K562 (cell line): ENCODE results near the gene TACR2. TPM values are rescaled to one million over a fixed set of nuclear protein-coding genes. Genes with fewer than 3 reads are reported as not detected.

ENCODE experiments used
- ATAC-seq: fragments of 200-7000 bp; cut with Tn5 transposase; 3 replicates; pipeline ENCODE4 v1.9.1; 2020; ENCODE audit warnings: moderate library complexity
- BruUV-seq: library from RNA; stranded (reverse); fragments of 400-500 nt; replicated peaks from 2 replicates; lab custom pipeline; 2021; lab: Mats Ljungman, UMichigan
- CTCF ChIA-PET: fragments of 300-600 bp; formaldehyde crosslinking; extraction: SDS; loops from one replicate; lab custom pipeline; 2021; ENCODE audit warnings: low intra/inter-chr PET ratio; lab: Yijun Ruan, JAX
- POLR2A ChIA-PET: fragments of 300-600, 350-650 bp; sonication (Branson Sonifier 250); formaldehyde crosslinking; extraction: SDS; loops from one replicate; lab custom pipeline; 2021; ENCODE audit warnings: antibody characterized with exemption, inconsistent platforms; lab: Yijun Ruan, JAX
- DNase-seq, 4 experiments: peaks; one replicate each; pipeline versions ENCODE4 v3.0.0 to v3.0.0-alpha.2; 2011 to 2018; ENCODE audit warnings: low spot score in 3 of 4, mixed read lengths in 3 of 4; ENCODE audit errors: extremely low read depth in 1 of 4
- FAIRE-seq: peaks from 2 replicates; lab custom pipeline; 2011; peaks lifted over from hg19 to GRCh38; lab: Jason Lieb, UNC
- H2AFZ ChIP-seq: 2 replicates; pipeline ENCODE4 v1.6.0; 2011; ENCODE audit warnings: low read depth, low read length, control low read depth, inconsistent platforms
- H3K27ac ChIP-seq: fragments of 200-600 bp; 3 replicates; pipeline ENCODE4 v1.8.0; 2011; ENCODE audit warnings: low read depth, mild to moderate bottlenecking, control low read depth, inconsistent platforms, low read length, moderate library complexity, mixed read lengths; ENCODE audit errors: extremely low read depth
- H3K27me3 ChIP-seq, 2 experiments: fragments of 300-600 bp in 1 of 2; 2 replicates in 1 of 2; 3 replicates in 1 of 2; pipeline versions ENCODE4 v1.6.0 to v1.8.0; 2011; ENCODE audit warnings: inconsistent platforms in 2 of 2, low read length in 2 of 2, mild to moderate bottlenecking in 1 of 2, mixed read lengths in 1 of 2, moderate library complexity in 1 of 2; ENCODE audit not compliant: control insufficient read depth in 2 of 2, insufficient read depth in 2 of 2
- H3K36me3 ChIP-seq: fragments of 300-600 bp; 3 replicates; pipeline ENCODE4 v1.8.0; 2011; ENCODE audit warnings: mild to moderate bottlenecking, low read length, inconsistent platforms; ENCODE audit not compliant: control insufficient read depth, insufficient read depth
- H3K4me1 ChIP-seq, 2 experiments: fragments of 200-600 bp in 1 of 2; replicated peaks in 1 of 2; 2 replicates in 1 of 2; 3 replicates in 1 of 2; pipeline versions ENCODE4 v1.5.1 to v1.8.0; 2011; ENCODE audit warnings: inconsistent platforms in 2 of 2, low read length in 2 of 2, mild to moderate bottlenecking in 1 of 2, mixed read lengths in 1 of 2, moderate library complexity in 1 of 2; ENCODE audit not compliant: control insufficient read depth in 2 of 2, insufficient read depth in 2 of 2
- H3K4me2 ChIP-seq: 2 replicates; pipeline ENCODE4 v1.6.1; 2011; ENCODE audit warnings: low read length, control low read depth, inconsistent platforms, mixed read lengths; ENCODE audit not compliant: insufficient read depth
- H3K4me3 ChIP-seq: fragments of 200-600 bp; sonication (generic), shearing (Covaris generic); 2 replicates; pipeline ENCODE4 v1.5.1; 2016; ENCODE audit warnings: control low read depth, inconsistent platforms
- H3K79me2 ChIP-seq: fragments of 200-600 bp; 3 replicates; pipeline ENCODE4 v1.8.0; 2011; ENCODE audit warnings: low read length, inconsistent platforms; ENCODE audit not compliant: control insufficient read depth, insufficient read depth
- H3K9ac ChIP-seq, 2 experiments: 2 replicates each; pipeline versions ENCODE4 v1.6.0 to v1.6.1; 2011; ENCODE audit warnings: low read depth in 2 of 2, low read length in 2 of 2, control low read depth in 1 of 2, inconsistent platforms in 1 of 2, mild to moderate bottlenecking in 1 of 2, mixed read lengths in 1 of 2; ENCODE audit not compliant: insufficient read depth in 1 of 2
- H3K9me1 ChIP-seq: one replicate; pipeline ENCODE4 v1.6.0; 2011; ENCODE audit warnings: inconsistent platforms, mild to moderate bottlenecking, low read length, moderate library complexity; ENCODE audit not compliant: control insufficient read depth, insufficient read depth
- H3K9me3 ChIP-seq: replicated peaks from 2 replicates; pipeline ENCODE4 v1.5.1; 2011; ENCODE audit warnings: low read depth, low read length, inconsistent platforms; ENCODE audit not compliant: control insufficient read depth, insufficient read depth
- H4K20me1 ChIP-seq: replicated peaks from 2 replicates; pipeline ENCODE4 v1.6.1; 2011; ENCODE audit warnings: low read length, inconsistent platforms, mixed read lengths; ENCODE audit not compliant: control insufficient read depth, insufficient read depth
- ATF7 ChIP-seq: fragments of 450-650 bp; IDR thresholded peaks from 2 replicates; pipeline ENCODE4 v1.7.1; 2014; ENCODE audit warnings: mild to moderate bottlenecking, moderate library complexity
- MYNN ChIP-seq, 2 experiments: sonication (generic); formaldehyde crosslinking in 1 of 2; IDR thresholded peaks; 2 replicates each; pipeline versions ENCODE4 v1.5.0 to v1.6.1; 2016 to 2020; ENCODE audit warnings: antibody characterized with exemption in 1 of 2, missing genetic modification reagents in 1 of 2
- RFX5 ChIP-seq: IDR thresholded peaks from 2 replicates; pipeline ENCODE4 v1.6.1; 2011; ENCODE audit warnings: low read depth, mild to moderate bottlenecking, improper control_type of control experiment, low read length
- SLC30A9 ChIP-seq: fragments of 250-450 bp; sonication (Bioruptor Pico); IDR thresholded peaks from 2 replicates; pipeline ENCODE4 v1.8.0; 2022; ENCODE audit warnings: mild to moderate bottlenecking, moderate library complexity
- ZBTB17 ChIP-seq: fragments of 450-650 bp; formaldehyde crosslinking; IDR thresholded peaks from 2 replicates; pipeline ENCODE4 v1.4.0; 2020; ENCODE audit warnings: mild to moderate bottlenecking
- ZNF3 ChIP-seq: fragments of 250-450 bp; sonication (Bioruptor Pico); IDR thresholded peaks from 2 replicates; pipeline ENCODE4 v1.5.0; 2021; ENCODE audit warnings: mild to moderate bottlenecking, moderate library complexity
- ZNF668 ChIP-seq: fragments of 250-450 bp; sonication (Bioruptor Pico); IDR thresholded peaks from 2 replicates; pipeline ENCODE4 v1.8.0; 2022; ENCODE audit warnings: mild to moderate bottlenecking, inconsistent platforms
- ZNF695 ChIP-seq: fragments of 450-650 bp; formaldehyde crosslinking; IDR thresholded peaks from 2 replicates; pipeline ENCODE4 v1.4.0; 2020; ENCODE audit warnings: mild to moderate bottlenecking, moderate library complexity
- WGBS: fragments of 100-300 bp; shearing (Covaris generic); methylation state at CpG from one replicate; pipeline ENCODE4 v1.1.6; 2016; ENCODE audit warnings: low coverage, mixed read lengths; ENCODE audit not compliant: insufficient coverage; ENCODE audit errors: missing lambda C conversion rate; 5-methylcytosine and 5-hydroxymethylcytosine counted together
- in situ Hi-C: fragments of 300-500 bp; cut with MboI; formaldehyde crosslinking; loops from 4 replicates; pipeline ENCODE4 v1.15.0; 2018; ENCODE audit warnings: inconsistent platforms, mixed read lengths
- intact Hi-C: fragments of 100-400 bp; cut with micrococcal nuclease; formaldehyde crosslinking; loops from 2 replicates; pipeline ENCODE4 v1.14.2; 2022
- polyA plus RNA-seq, 8 experiments: library from polyadenylated mRNA; depleted of rRNA in 4 of 8; stranded (reverse) in 5 of 8; unstranded in 3 of 8; fragments of >200 nt; fragmentation: Nextera tagmentation in 2 of 8; fragmentation: Illumina TruSeq in 1 of 8; extraction: Ambion mirVana in 2 of 8; extraction: Trizol in 1 of 8; gene quantifications; 2 replicates each; pipeline versions ENCODE4 v1.2.1 to v1.2.3, GENCODE V29; 2011 to 2014; ENCODE audit warnings: inconsistent platforms in 1 of 8, missing spikeins in 1 of 8
- total RNA-seq, 7 experiments: library from RNA; depleted of rRNA in 6 of 7; stranded (reverse); fragments of >200 nt in 6 of 7; fragmentation: Illumina TruSeq in 2 of 7; extraction: Trizol in 2 of 7; gene quantifications; 2 replicates each; pipeline versions ENCODE4 v1.2.1 to v1.2.3, GENCODE V29; 2011 to 2021; ENCODE audit warnings: low replicate concordance in 1 of 7
- TF ChIP-seq, protein P1 (sequence below), 2 experiments: fragments of 450-650 bp in 1 of 2; sonication (generic) in 1 of 2; formaldehyde crosslinking in 1 of 2; IDR thresholded peaks in 1 of 2; conservative IDR thresholded peaks in 1 of 2; 2 replicates each; pipeline versions ENCODE4 v1.6.1 to v1.8.1; 2016 to 2023; ENCODE audit warnings: mild to moderate bottlenecking in 2 of 2, moderate library complexity in 2 of 2, inconsistent platforms in 1 of 2, missing genetic modification reagents in 1 of 2
- TF ChIP-seq, protein P2 (sequence below): fragments of 250-450 bp; sonication (Bioruptor Pico); IDR thresholded peaks from 2 replicates; pipeline ENCODE4 v1.9.0; 2021; ENCODE audit warnings: mild to moderate bottlenecking, inconsistent platforms
- TF ChIP-seq, protein P3 (sequence below): sonication (generic); formaldehyde crosslinking; IDR thresholded peaks from 2 replicates; pipeline ENCODE4 v1.8.0; 2022; ENCODE audit warnings: missing genetic modification reagents, mild to moderate bottlenecking, borderline replicate concordance
- TF ChIP-seq, protein P4 (sequence below): fragments of 250-450 bp; sonication (Bioruptor Pico); IDR thresholded peaks from 2 replicates; pipeline ENCODE4 v1.8.0; 2022; ENCODE audit warnings: inconsistent platforms
- TF ChIP-seq, protein P5 (sequence below): fragments of 450-650 bp; IDR thresholded peaks from 2 replicates; pipeline ENCODE4 v1.6.1; 2016

The TACR2 gene
- total and polyA plus RNA-seq, 9 of the 15 experiments (the other 6 are each of a cell fraction or from before 2014, with no cell fraction given) = not detected

DNA sequence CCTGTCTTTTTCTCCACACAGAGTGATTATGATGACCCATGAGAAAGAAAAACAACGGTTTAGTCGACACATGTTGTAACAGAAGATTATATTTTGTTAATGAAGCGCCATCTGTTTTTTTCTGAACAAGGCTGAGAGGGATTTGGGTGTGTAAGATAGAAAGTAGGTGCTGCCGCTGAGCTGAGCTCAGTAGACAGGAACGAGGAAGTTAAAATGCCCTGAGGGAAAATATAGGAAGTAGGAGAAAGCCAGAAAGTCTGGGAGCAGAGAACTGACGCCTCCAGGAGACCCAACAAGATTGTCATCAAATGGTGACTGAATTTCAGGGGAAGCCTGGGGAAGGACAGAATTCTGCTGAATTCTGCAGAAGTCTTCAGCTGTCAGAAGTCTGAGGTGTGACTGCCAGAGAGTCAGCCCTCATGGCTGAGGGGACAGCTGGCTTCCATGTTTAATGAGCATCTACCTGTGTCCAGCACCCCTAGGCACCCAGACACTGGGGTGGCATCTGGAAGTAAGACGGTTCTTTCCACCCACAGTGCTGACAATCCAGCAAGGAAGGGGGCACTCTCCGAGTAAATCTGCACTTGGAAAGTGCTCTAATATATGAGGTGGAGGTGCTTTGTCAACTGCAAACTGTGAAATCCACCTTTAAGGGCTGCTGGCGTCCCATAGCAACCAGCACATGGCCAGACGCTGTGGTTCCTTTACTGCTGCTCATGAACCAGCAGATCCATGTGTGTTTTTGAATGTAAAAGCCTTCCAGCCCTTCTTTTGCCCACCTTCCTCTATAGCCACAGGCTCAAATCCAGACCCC lies 22.0 kb upstream of the TACR2 start:
- no peaks in the 10 kb centered on the region for H3K9me1 ChIP-seq
- no peaks in the 10 kb centered on the region for H3K79me2 ChIP-seq
- no peaks in the 10 kb centered on the region for H3K9me3 ChIP-seq
- intact Hi-C loops = no loop called here
- FAIRE-seq = no peak
- CTCF ChIA-PET = no interaction called here
- WGBS = 2% methylated on average over 10 of the region's 10 CpGs
- ATAC-seq = no peak
- in situ Hi-C loops = no loop called here
- H3K27ac ChIP-seq = no peak overlapping the region
- H3K36me3 ChIP-seq = no peaks in the 10 kb centered on the region
- BruUV-seq = no TSS peak
- peaks cover 40 to 59% of the 10 kb centered on the region in 2 experiments for H3K27me3 ChIP-seq
- no peaks in the 10 kb centered on the region; the same call in 1 of the 2 replicates for H4K20me1 ChIP-seq
- H3K9ac ChIP-seq = no peak overlapping the region; a peak in 1 of 4 replicates
- H3K4me3 ChIP-seq = no peak overlapping the region
- H2AFZ ChIP-seq = peak overlapping the region; percentile 68
- peaks cover 0 to 10% of the 10 kb centered on the region in 2 experiments; a peak in 2 of 5 replicates for H3K4me1 ChIP-seq
- POLR2A ChIA-PET = interaction anchor here (0.5 to 1.6 kb wide), 4 partner anchors 10 to 363 kb away, joined by 3 to 6 read pairs (median 4); partner anchors contain the start of gene TSPAN15
- peak overlapping the region; percentile 13; the same call in 1 of the 2 replicates for H3K4me2 ChIP-seq
- no peak for DNase-seq
- TF ChIP-seq ZNF668 (CRISPR knock-in tag) (no peak), ZNF695 (CRISPR knock-in tag) (no peak), ZBTB17 (CRISPR knock-in tag) (no peak), SLC30A9 (CRISPR knock-in tag) (no peak), ATF7 (0 out of 2 replicates have a peak, but pooled peaks have one; percentile 10), RFX5 (no peak), MYNN (IDR thresholded peaks at IDR 0.05) (no peak), MYNN (CRISPR knock-in tag; IDR thresholded peaks at IDR 0.05) (no peak), ZNF3 (CRISPR knock-in tag) (no peak)
- TF ChIP-seq, protein P1, sequence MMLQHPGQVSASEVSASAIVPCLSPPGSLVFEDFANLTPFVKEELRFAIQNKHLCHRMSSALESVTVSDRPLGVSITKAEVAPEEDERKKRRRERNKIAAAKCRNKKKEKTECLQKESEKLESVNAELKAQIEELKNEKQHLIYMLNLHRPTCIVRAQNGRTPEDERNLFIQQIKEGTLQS (IDR thresholded peaks at IDR 0.05) = peak; percentile 27; the same call in 1 of the 2 replicates
- TF ChIP-seq, protein P1 (CRISPR knock-in tag; conservative IDR thresholded peaks at IDR 0.05) = no peak
- TF ChIP-seq, protein P2, sequence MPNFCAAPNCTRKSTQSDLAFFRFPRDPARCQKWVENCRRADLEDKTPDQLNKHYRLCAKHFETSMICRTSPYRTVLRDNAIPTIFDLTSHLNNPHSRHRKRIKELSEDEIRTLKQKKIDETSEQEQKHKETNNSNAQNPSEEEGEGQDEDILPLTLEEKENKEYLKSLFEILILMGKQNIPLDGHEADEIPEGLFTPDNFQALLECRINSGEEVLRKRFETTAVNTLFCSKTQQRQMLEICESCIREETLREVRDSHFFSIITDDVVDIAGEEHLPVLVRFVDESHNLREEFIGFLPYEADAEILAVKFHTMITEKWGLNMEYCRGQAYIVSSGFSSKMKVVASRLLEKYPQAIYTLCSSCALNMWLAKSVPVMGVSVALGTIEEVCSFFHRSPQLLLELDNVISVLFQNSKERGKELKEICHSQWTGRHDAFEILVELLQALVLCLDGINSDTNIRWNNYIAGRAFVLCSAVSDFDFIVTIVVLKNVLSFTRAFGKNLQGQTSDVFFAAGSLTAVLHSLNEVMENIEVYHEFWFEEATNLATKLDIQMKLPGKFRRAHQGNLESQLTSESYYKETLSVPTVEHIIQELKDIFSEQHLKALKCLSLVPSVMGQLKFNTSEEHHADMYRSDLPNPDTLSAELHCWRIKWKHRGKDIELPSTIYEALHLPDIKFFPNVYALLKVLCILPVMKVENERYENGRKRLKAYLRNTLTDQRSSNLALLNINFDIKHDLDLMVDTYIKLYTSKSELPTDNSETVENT (CRISPR knock-in tag) = no peak
- TF ChIP-seq, protein P3, sequence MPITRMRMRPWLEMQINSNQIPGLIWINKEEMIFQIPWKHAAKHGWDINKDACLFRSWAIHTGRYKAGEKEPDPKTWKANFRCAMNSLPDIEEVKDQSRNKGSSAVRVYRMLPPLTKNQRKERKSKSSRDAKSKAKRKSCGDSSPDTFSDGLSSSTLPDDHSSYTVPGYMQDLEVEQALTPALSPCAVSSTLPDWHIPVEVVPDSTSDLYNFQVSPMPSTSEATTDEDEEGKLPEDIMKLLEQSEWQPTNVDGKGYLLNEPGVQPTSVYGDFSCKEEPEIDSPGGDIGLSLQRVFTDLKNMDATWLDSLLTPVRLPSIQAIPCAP (CRISPR knock-in tag) = no peak
- TF ChIP-seq, protein P4, sequence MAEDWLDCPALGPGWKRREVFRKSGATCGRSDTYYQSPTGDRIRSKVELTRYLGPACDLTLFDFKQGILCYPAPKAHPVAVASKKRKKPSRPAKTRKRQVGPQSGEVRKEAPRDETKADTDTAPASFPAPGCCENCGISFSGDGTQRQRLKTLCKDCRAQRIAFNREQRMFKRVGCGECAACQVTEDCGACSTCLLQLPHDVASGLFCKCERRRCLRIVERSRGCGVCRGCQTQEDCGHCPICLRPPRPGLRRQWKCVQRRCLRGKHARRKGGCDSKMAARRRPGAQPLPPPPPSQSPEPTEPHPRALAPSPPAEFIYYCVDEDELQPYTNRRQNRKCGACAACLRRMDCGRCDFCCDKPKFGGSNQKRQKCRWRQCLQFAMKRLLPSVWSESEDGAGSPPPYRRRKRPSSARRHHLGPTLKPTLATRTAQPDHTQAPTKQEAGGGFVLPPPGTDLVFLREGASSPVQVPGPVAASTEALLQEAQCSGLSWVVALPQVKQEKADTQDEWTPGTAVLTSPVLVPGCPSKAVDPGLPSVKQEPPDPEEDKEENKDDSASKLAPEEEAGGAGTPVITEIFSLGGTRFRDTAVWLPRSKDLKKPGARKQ (CRISPR knock-in tag) = no peak
- TF ChIP-seq, protein P5, sequence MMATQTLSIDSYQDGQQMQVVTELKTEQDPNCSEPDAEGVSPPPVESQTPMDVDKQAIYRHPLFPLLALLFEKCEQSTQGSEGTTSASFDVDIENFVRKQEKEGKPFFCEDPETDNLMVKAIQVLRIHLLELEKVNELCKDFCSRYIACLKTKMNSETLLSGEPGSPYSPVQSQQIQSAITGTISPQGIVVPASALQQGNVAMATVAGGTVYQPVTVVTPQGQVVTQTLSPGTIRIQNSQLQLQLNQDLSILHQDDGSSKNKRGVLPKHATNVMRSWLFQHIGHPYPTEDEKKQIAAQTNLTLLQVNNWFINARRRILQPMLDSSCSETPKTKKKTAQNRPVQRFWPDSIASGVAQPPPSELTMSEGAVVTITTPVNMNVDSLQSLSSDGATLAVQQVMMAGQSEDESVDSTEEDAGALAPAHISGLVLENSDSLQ = no peak
